Fibroblast of skin of back (primary cell): ENCODE results near the gene IGF2BP1.
A peak's percentile ranks its signal among the peaks of the same experiment; 100 is the strongest.

Source experiments
- DNase-seq: peaks from one replicate; pipeline ENCODE4 v3.0.0-alpha.2; 2013

The IGF2BP1 gene

GRCh38 chr17:49055181-49055927, 58.2 kb downstream of the IGF2BP1 start:
- no peak for DNase-seq

- DNase-seq = peak; percentile 21
These were observed 64.3 kb downstream of the IGF2BP1 start for GRCh38 chr17:49061524-49061943.

GRCh38 chr17:49063652-49064051, 66.5 kb downstream of the IGF2BP1 start:
- peak; percentile 68 for DNase-seq

- DNase-seq = no peak
These were observed 70.0 kb downstream of the IGF2BP1 start for GRCh38 chr17:49067163-49067562.

- no peak for DNase-seq
These were observed 72.5 kb downstream of the IGF2BP1 start for GRCh38 chr17:49069585-49070273.

- peak; percentile 36 for DNase-seq
These were observed 73.9 kb downstream of the IGF2BP1 start for GRCh38 chr17:49071106-49071505.

GRCh38 chr17:49074851-49075540, 77.8 kb downstream of the IGF2BP1 start:
- no peak for DNase-seq

GRCh38 chr17:49076573-49077384, 79.6 kb downstream of the IGF2BP1 start:
- peak; percentile 97 for DNase-seq

GRCh38 chr17:49078248-49078647, 81.1 kb downstream of the IGF2BP1 start:
- no peak for DNase-seq

GRCh38 chr17:49079840-49080663, 82.9 kb downstream of the IGF2BP1 start:
- DNase-seq = no peak

GRCh38 chr17:49082231-49082630, 85.0 kb downstream of the IGF2BP1 start:
- DNase-seq = no peak

- peak; percentile 48 for DNase-seq
These were observed 87.9 kb downstream of the IGF2BP1 start for GRCh38 chr17:49085046-49085445.

- DNase-seq = no peak
These were observed 88.6 kb downstream of the IGF2BP1 start for GRCh38 chr17:49085565-49086315.

GRCh38 chr17:49086316-49086605, 89.1 kb downstream of the IGF2BP1 start:
- DNase-seq = no peak

GRCh38 chr17:49086649-49087048, 89.5 kb downstream of the IGF2BP1 start:
- DNase-seq = no peak

GRCh38 chr17:49089094-49089493, 91.9 kb downstream of the IGF2BP1 start:
- no peak for DNase-seq

GRCh38 chr17:49090878-49091594, 93.9 kb downstream of the IGF2BP1 start:
- no peak for DNase-seq

- no peak for DNase-seq
These were observed 95.9 kb downstream of the IGF2BP1 start for GRCh38 chr17:49093131-49093530.

GRCh38 chr17:49100601-49101000, 103.4 kb downstream of the IGF2BP1 start:
- DNase-seq = no peak

GRCh38 chr17:49101054-49101534, 103.9 kb downstream of the IGF2BP1 start:
- no peak for DNase-seq
